Skin epidermis (tissue), 12 donors: Measurements from ENCODE around the gene INPP4A.

ENCODE experiments used
- H3K27ac ChIP-seq, 21 experiments: fragments of 200-600 bp; sonication (generic) in 11 of 21; one replicate each; pipeline ENCODE4 v1.5.0; 2020; ENCODE audit warnings: mild to moderate bottlenecking in 3 of 21, inconsistent platforms in 2 of 21, moderate library complexity in 2 of 21
- H3K4me3 ChIP-seq, 7 experiments: fragments of 200-600 bp; sonication (generic) in 2 of 7; one replicate each; pipeline ENCODE4 v1.5.0; 2020; ENCODE audit warnings: inconsistent platforms in 2 of 7, mild to moderate bottlenecking in 2 of 7, moderate library complexity in 1 of 7

INPP4A gene

GRCh38 chr2:98486374-98486981, 41.8 kb downstream of the INPP4A start:
- Histone ChIP-seq H3K4me3 (no peak overlapping the region), H3K27ac (peak overlapping the region in 4 of 21 experiments; percentile 8 to 43 (median 22))

DNA sequence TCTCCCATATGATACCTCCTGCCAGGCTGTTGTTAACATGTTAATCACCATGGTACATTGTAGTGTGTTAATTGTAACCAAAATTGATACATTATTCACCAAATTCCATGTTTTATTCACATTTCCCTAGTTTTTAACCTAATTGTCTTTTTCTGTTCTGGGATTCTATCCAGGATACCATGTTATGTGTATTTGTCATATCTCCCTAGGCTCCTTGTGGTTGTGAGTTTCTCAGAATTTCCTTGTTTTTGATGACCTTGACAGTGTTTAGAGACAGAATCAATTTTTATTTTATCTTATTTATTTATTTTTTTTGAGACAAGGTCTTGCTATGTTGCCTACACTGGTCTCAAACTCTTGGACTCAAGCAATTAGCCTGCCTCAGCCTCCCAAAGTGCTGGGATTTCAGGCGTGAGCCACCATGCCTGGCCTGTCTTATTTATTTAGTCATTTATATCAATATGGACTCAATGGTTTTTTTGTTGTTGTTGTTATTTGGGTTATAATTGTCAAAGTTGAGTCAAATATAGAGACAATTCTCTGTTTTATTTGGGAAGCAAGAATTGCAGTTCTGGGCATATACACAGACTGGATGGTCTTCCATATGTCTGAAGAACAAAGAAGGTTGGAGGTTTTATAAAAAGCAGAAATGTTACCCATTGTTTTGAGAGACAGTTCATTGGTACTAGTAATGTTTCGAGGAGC, 42.6 kb downstream of the INPP4A start:
- H3K27ac ChIP-seq, result peak overlapping the region in 4 of 21 experiments; percentile 15 to 43 (median 26)
- no peak overlapping the region for H3K4me3 ChIP-seq

- Histone ChIP-seq H3K4me3 (no peak overlapping the region), H3K27ac (peak overlapping the region in 1 of 21 experiments; percentile 22)
Observed at GRCh38 chr2:98487806-98488189, 43.1 kb downstream of the INPP4A start.

GRCh38 chr2:98488252-98488651, 43.6 kb downstream of the INPP4A start:
- Histone ChIP-seq H3K27ac (peak overlapping the region in 3 of 21 experiments; percentile 6 to 39 (median 8)), H3K4me3 (no peak overlapping the region)

GRCh38 chr2:98489486-98489885, 44.8 kb downstream of the INPP4A start:
- Histone ChIP-seq H3K27ac (peak overlapping the region in 2 of 21 experiments; percentile 8 to 39), H3K4me3 (no peak overlapping the region)

DNA sequence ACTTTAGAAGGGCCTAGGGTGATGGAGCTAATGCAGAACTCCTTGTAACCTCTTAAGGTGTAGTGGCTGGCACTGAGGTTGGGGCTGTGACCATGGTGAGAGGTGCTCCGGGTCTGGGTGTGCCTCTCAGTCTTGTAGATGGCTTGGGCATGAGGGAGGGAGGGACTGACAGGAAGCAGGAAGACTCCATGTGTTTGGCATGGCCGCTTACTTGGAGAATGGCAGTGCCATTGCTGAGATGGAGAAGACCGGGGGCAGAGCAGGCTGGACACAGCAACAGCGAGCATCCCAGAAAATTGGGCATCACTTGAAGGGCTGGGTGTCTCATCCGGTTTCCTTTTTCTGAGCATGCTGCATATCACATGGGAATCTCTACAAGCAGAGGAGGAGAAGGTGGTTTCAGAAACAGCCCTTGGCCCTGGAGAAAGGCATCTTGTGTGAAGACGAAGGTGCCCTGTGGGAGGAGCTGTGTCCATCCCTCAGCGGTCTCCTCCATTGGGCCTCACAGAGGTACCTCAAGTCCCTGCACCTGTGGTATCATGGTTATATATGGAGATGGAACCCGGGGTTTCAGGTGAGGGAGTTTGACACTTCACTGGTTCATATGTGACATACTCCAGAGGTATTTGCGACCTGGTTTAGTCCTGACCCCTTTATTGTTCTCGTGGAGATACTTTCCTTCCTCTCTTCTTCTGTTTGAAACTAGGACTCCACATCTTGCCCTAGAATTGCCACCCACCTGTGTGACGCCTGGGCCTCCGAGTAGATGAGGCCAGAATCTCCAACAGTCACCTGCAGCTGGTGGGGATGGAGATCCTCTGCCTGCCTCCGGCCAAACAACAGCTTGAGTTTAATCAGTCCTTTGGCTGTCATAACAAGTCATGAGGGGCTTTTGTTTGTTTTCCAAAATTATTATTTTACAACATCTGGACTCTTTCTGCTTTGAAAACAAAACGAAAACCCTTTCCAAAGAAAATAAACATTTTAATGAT, 45.6 kb downstream of the INPP4A start:
- H3K4me3 ChIP-seq, result no peak overlapping the region
- peak overlapping the region in 1 of 21 experiments; percentile 3 for H3K27ac ChIP-seq

GRCh38 chr2:98492441-98492840, 47.8 kb downstream of the INPP4A start:
- H3K4me3 ChIP-seq, result no peak overlapping the region

GRCh38 chr2:98494699-98495098, 50.0 kb downstream of the INPP4A start:
- no peak overlapping the region for H3K4me3 ChIP-seq
- H3K27ac ChIP-seq, result no peak overlapping the region

More at GRCh38 chr2:98492441-98492840, 47.8 kb downstream of the INPP4A start:
- no peak overlapping the region for H3K27ac ChIP-seq

- H3K4me3 ChIP-seq, result no peak overlapping the region
- no peak overlapping the region for H3K27ac ChIP-seq
Observed at GRCh38 chr2:98496750-98497493, 52.3 kb downstream of the INPP4A start.

DNA sequence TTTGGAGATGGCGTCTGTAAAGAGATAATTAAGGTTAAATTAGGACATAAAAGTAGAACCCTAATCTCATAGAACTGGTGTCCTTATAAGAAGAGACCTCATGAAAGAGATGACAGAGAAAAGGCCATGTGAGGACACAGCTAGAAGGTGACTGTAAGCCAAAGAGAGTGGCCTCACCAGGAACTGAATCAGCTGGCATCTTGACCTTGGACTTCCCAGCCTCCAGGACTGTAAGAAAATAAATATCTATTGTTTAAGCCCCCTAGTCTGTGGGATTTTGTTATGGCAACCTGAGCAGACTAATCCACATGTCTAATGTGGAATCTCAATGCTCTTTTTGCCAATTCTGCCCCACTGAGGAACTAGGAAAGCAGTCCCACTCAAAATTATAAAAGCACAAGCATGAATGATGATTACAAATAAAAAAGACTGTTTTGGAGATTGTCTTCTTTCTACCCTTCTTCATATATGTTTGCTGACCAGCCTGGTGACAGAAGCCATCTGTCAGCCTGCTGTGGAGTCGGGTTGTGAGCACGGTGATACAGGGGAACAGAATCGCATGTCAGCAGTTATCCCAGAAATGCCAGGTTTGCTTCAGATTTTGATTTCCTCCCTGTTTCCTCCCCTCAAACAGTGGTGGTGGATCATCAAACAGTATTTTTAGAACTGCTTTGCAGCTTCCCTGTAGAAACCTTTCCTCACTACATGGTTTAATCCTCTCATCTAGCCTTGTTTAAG, 54.2 kb downstream of the INPP4A start:
- Histone ChIP-seq H3K4me3 (no peak overlapping the region), H3K27ac (no peak overlapping the region)

GRCh38 chr2:98500561-98500960, 55.9 kb downstream of the INPP4A start:
- H3K27ac ChIP-seq, result no peak overlapping the region

GRCh38 chr2:98501223-98501622, 56.6 kb downstream of the INPP4A start:
- Histone ChIP-seq H3K27ac (no peak overlapping the region), H3K4me3 (no peak overlapping the region)

More at GRCh38 chr2:98500561-98500960, 55.9 kb downstream of the INPP4A start:
- H3K4me3 ChIP-seq, result no peak overlapping the region

DNA sequence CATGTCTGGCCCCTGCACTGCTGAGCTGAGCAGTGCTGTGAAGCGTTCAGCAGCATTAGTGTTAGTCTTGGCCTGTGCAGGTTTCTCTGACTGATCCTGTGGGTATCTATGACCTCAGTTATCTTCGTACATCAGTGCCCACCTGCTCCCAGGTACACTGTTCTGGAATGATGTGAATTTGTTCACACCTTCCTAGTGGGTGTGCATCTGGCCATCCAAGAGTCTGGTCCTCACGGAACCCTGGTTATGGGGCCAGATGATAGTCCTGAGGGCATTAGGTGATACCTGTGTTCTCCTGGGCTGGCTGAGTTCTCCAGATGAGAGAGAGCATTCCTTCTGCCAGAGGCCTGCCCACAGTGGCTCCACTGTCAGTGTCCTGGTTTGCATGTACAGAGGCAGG, 57.2 kb downstream of the INPP4A start:
- Histone ChIP-seq H3K27ac (peak overlapping the region in 1 of 21 experiments; percentile 29), H3K4me3 (no peak overlapping the region)

GRCh38 chr2:98502556-98503335, 58.1 kb downstream of the INPP4A start:
- H3K4me3 ChIP-seq, result no peak overlapping the region
- H3K27ac ChIP-seq, result peak overlapping the region in 1 of 21 experiments; percentile 22

- Histone ChIP-seq H3K4me3 (no peak overlapping the region), H3K27ac (peak overlapping the region in 7 of 21 experiments; percentile 6 to 69 (median 49))
Observed at GRCh38 chr2:98503481-98504105, 58.9 kb downstream of the INPP4A start.

GRCh38 chr2:98504381-98505109, 59.9 kb downstream of the INPP4A start:
- peak overlapping the region in 14 of 21 experiments; percentile 6 to 76 (median 52) for H3K27ac ChIP-seq
- no peak overlapping the region for H3K4me3 ChIP-seq

DNA sequence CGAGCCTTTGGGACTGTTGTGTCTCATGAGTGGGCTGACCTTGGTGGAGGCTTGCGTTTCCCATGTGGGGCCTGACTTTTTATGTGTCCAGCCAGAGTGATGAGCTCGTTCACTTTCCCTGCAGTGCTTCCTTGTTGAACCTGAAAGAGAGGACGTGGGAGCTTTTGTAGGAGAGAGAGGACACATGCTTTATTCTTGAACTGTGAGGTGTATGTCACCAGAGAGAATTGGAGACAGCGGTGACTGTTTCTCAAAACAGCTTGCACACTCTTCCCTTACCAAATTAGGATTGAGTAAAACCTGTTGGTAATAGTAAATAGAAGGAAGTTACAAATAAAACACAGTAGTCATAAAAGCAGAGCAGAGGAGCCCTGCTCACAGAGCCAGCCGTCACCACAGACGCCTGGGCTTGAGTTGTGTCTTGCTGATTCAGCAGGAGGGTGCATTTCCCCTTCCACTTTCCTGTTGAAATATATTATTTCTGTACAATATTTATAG, 60.7 kb downstream of the INPP4A start:
- H3K27ac ChIP-seq, result peak overlapping the region in 17 of 21 experiments; percentile 4 to 76 (median 49)
- H3K4me3 ChIP-seq, result no peak overlapping the region
